A673 (cell line): ENCODE data around the gene NEK5. TPM values are rescaled to one million over a fixed set of nuclear protein-coding genes. Genes with fewer than 3 reads are reported as not detected.
"Not testable (repeated sequence)": the region's sequence is repeated elsewhere in the genome, so short reads cannot be mapped to it uniquely, and the experiment has no call there.

Experiments
- BruUV-seq: library from RNA; stranded (reverse); fragments of 400-500 nt; replicated peaks from 2 replicates; lab custom pipeline; 2021; lab: Mats Ljungman, UMichigan
- CTCF ChIA-PET: fragments of 300-600 bp; sonication (Branson Sonifier 250); formaldehyde crosslinking; loops from one replicate; lab custom pipeline; 2022; ENCODE audit warnings: antibody characterized with exemption; lab: Charles Lee
- POLR2A ChIA-PET: fragments of 300-600 bp; sonication (Branson Sonifier 250); formaldehyde crosslinking; loops from one replicate; lab custom pipeline; 2022; ENCODE audit warnings: antibody characterized with exemption; ENCODE audit not compliant: low non-redundant PET; lab: Charles Lee
- DNase-seq: peaks from one replicate; pipeline ENCODE4 v3.0.0-alpha.2; 2015; ENCODE audit warnings: low spot score
- H3K27ac ChIP-seq: fragments of 200-600 bp; sonication (generic); 2 replicates; pipeline ENCODE4 v1.5.1; 2016; ENCODE audit warnings: mixed run types, low read depth, mild to moderate bottlenecking, mixed read lengths, antibody characterized with exemption, low read length; ENCODE audit not compliant: poor library complexity, severe bottlenecking
- H3K27me3 ChIP-seq: fragments of 200-600 bp; sonication (generic); replicated peaks from 2 replicates; pipeline ENCODE4 v1.6.1; 2017; ENCODE audit warnings: mixed run types, low read depth, mild to moderate bottlenecking, mixed read lengths, antibody characterized with exemption, low read length; ENCODE audit not compliant: insufficient read depth, poor library complexity
- H3K36me3 ChIP-seq: fragments of 200-600 bp; sonication (generic); 2 replicates; pipeline ENCODE4 v1.6.1; 2016; ENCODE audit warnings: mixed run types, mild to moderate bottlenecking, mixed read lengths, antibody characterized with exemption, low read length; ENCODE audit not compliant: insufficient read depth, poor library complexity, severe bottlenecking
- H3K4me1 ChIP-seq: fragments of 200-600 bp; sonication (generic); 2 replicates; pipeline ENCODE4 v1.6.1; 2017; ENCODE audit warnings: mixed run types, mild to moderate bottlenecking, mixed read lengths, antibody characterized with exemption, low read length; ENCODE audit not compliant: insufficient read depth, poor library complexity, severe bottlenecking
- H3K4me3 ChIP-seq: fragments of 200-600 bp; sonication (generic); 2 replicates; pipeline ENCODE4 v1.5.1; 2016; ENCODE audit warnings: low read depth, mixed run types, mild to moderate bottlenecking, mixed read lengths, low read length; ENCODE audit not compliant: poor library complexity, severe bottlenecking
- H3K9me3 ChIP-seq: fragments of 200-600 bp; sonication (generic); 2 replicates; pipeline ENCODE4 v1.6.1; 2016; ENCODE audit warnings: mixed run types, low read depth, mild to moderate bottlenecking, mixed read lengths, antibody characterized with exemption, low read length; ENCODE audit not compliant: poor library complexity, severe bottlenecking
- CTCF ChIP-seq: fragments of 300-800, 200-600 bp; sonication (generic); conservative IDR thresholded peaks from 2 replicates; pipeline ENCODE4 v1.5.1; 2017; ENCODE audit warnings: low read depth, mild to moderate bottlenecking, antibody characterized with exemption, low read length, moderate library complexity, mixed read lengths
- EZH2 ChIP-seq: fragments of 200-600 bp; sonication (generic); IDR thresholded peaks from 2 replicates; pipeline ENCODE4 v1.6.1; 2017; ENCODE audit warnings: borderline replicate concordance, low read depth, mild to moderate bottlenecking, mixed read lengths, antibody characterized with exemption, low read length; ENCODE audit not compliant: poor library complexity, severe bottlenecking
- intact Hi-C: fragments of 100-400 bp; cut with micrococcal nuclease; formaldehyde crosslinking; loops from one replicate; pipeline ENCODE4 v1.10.0; 2022; ENCODE audit not compliant: unreplicated experiment
- total RNA-seq: library from RNA; stranded (reverse); gene quantifications from 2 replicates; pipeline ENCODE4 v1.2.3, GENCODE V29; 2021

Gene NEK5
- total RNA-seq, 1 experiment from 2014 or later: not detected

- no TSS peak for BruUV-seq
- no peak overlapping the region for H3K4me3 ChIP-seq
- H3K27me3 ChIP-seq: no peaks in the 10 kb centered on the region
- DNase-seq: no peak
- ChIA-PET CTCF (no interaction called here), POLR2A (no interaction called here)
- intact Hi-C loops: no loop called here
- no peaks in the 10 kb centered on the region for H3K36me3 ChIP-seq
- TF ChIP-seq EZH2: no peak
- no peak for TF ChIP-seq CTCF
- no peak overlapping the region for H3K27ac ChIP-seq
- H3K4me1 ChIP-seq: no peaks in the 10 kb centered on the region
- no peaks in the 10 kb centered on the region for H3K9me3 ChIP-seq
Measured at GRCh38 chr13:52091473-52091872, 37.4 kb downstream of the NEK5 start.

- DNase-seq: no peak
- BruUV-seq: no TSS peak
- H3K4me3 ChIP-seq: no peak overlapping the region
- CTCF ChIA-PET: no interaction called here
- TF ChIP-seq EZH2 (no peak), CTCF (no peak)
- no peaks in the 10 kb centered on the region for H3K4me1 ChIP-seq
- intact Hi-C loops: no loop called here
- POLR2A ChIA-PET: no interaction called here
- no peaks in the 10 kb centered on the region for H3K27me3 ChIP-seq
- H3K9me3 ChIP-seq: no peaks in the 10 kb centered on the region
- H3K36me3 ChIP-seq: no peaks in the 10 kb centered on the region
- H3K27ac ChIP-seq: no peak overlapping the region
Measured at GRCh38 chr13:52085421-52085820, 43.5 kb downstream of the NEK5 start.

GRCh38 chr13:52084981-52085380 is 43.9 kb downstream of the NEK5 start:
- H3K4me3 ChIP-seq, H3K4me1 ChIP-seq, CTCF ChIA-PET, BruUV-seq, H3K27me3 ChIP-seq, H3K9me3 ChIP-seq, H3K27ac ChIP-seq, H3K36me3 ChIP-seq, DNase-seq, POLR2A ChIA-PET, intact Hi-C loops: not testable (repeated sequence)

GRCh38 chr13:52082601-52083000 is 46.3 kb downstream of the NEK5 start:
- TF ChIP-seq CTCF (no peak), EZH2 (no peak)
- CTCF ChIA-PET: no interaction called here
- intact Hi-C loops: no loop called here

GRCh38 chr13:52079891-52080290 is 49.0 kb downstream of the NEK5 start:
- not testable (repeated sequence) for H3K4me3 ChIP-seq

More at GRCh38 chr13:52082601-52083000, 46.3 kb downstream of the NEK5 start:
- Histone ChIP-seq H3K4me1 (no peaks in the 10 kb centered on the region), H3K9me3 (no peaks in the 10 kb centered on the region), H3K27me3 (no peaks in the 10 kb centered on the region), H3K36me3 (no peaks in the 10 kb centered on the region), H3K27ac (no peak overlapping the region), H3K4me3 (no peak overlapping the region)
- no peak for DNase-seq
- BruUV-seq: no TSS peak
- POLR2A ChIA-PET: interaction anchor here (0.6 kb wide), 1 partner anchor 11 kb away, joined by 3 read pairs; no protein-coding TSS in a partner anchor

More at GRCh38 chr13:52079891-52080290, 49.0 kb downstream of the NEK5 start:
- intact Hi-C loops, H3K27me3 ChIP-seq, H3K9me3 ChIP-seq, DNase-seq, H3K36me3 ChIP-seq, BruUV-seq, CTCF ChIA-PET, H3K4me1 ChIP-seq, POLR2A ChIA-PET, H3K27ac ChIP-seq: not testable (repeated sequence)
